SK-N-SH (cell line): Measurements from ENCODE around the gene PREPL.

Source experiments
- JUND ChIP-seq: IDR thresholded peaks from 2 replicates; pipeline ENCODE4 v1.4.0; 2012
- TF ChIP-seq, protein P1 (sequence below): fragments of 200-600 bp; sonication (generic); IDR thresholded peaks from 2 replicates; pipeline ENCODE4 v1.6.1; 2017; ENCODE audit warnings: antibody characterized with exemption, mild to moderate bottlenecking, moderate library complexity
- TF ChIP-seq, protein P2 (sequence below): fragments of 150-350 bp; IDR thresholded peaks from 2 replicates; pipeline ENCODE4 v1.6.1; 2016; ENCODE audit warnings: mild to moderate bottlenecking, low read depth, low read length
- TF ChIP-seq, protein P3 (sequence below): IDR thresholded peaks from 2 replicates; pipeline ENCODE4 v1.4.0; 2012; ENCODE audit warnings: low read depth, borderline replicate concordance
- TF ChIP-seq, protein P4 (sequence below): IDR thresholded peaks from 2 replicates; pipeline ENCODE4 v1.4.0; 2012; ENCODE audit warnings: low read depth, borderline replicate concordance

DNA sequence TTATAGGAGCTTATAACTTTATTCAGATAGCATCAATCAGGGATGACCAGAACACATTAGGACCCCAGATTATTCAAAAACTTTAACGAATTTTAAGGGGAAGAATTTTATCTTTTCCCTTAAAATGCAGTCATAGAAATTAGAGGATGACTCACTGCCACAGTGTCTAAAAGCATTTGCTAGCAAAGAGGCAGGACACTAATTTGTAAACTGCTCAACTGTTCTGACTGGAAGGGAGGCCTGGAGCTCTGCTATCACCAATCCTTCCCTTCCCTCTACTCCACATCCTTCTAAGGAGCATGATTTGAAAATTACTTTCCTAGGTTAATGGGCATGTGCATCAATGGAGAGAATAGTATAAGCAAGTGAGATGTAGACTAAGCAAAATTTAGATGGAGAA lies 40.5 kb downstream of the PREPL start:
- TF ChIP-seq JUND, result no peak
- TF ChIP-seq, protein P1, sequence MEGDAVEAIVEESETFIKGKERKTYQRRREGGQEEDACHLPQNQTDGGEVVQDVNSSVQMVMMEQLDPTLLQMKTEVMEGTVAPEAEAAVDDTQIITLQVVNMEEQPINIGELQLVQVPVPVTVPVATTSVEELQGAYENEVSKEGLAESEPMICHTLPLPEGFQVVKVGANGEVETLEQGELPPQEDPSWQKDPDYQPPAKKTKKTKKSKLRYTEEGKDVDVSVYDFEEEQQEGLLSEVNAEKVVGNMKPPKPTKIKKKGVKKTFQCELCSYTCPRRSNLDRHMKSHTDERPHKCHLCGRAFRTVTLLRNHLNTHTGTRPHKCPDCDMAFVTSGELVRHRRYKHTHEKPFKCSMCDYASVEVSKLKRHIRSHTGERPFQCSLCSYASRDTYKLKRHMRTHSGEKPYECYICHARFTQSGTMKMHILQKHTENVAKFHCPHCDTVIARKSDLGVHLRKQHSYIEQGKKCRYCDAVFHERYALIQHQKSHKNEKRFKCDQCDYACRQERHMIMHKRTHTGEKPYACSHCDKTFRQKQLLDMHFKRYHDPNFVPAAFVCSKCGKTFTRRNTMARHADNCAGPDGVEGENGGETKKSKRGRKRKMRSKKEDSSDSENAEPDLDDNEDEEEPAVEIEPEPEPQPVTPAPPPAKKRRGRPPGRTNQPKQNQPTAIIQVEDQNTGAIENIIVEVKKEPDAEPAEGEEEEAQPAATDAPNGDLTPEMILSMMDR, result no peak
- TF ChIP-seq, protein P2, sequence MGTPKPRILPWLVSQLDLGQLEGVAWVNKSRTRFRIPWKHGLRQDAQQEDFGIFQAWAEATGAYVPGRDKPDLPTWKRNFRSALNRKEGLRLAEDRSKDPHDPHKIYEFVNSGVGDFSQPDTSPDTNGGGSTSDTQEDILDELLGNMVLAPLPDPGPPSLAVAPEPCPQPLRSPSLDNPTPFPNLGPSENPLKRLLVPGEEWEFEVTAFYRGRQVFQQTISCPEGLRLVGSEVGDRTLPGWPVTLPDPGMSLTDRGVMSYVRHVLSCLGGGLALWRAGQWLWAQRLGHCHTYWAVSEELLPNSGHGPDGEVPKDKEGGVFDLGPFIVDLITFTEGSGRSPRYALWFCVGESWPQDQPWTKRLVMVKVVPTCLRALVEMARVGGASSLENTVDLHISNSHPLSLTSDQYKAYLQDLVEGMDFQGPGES, result no peak
- TF ChIP-seq, protein P3, sequence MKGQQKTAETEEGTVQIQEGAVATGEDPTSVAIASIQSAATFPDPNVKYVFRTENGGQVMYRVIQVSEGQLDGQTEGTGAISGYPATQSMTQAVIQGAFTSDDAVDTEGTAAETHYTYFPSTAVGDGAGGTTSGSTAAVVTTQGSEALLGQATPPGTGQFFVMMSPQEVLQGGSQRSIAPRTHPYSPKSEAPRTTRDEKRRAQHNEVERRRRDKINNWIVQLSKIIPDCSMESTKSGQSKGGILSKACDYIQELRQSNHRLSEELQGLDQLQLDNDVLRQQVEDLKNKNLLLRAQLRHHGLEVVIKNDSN, result no peak
- TF ChIP-seq, protein P4, sequence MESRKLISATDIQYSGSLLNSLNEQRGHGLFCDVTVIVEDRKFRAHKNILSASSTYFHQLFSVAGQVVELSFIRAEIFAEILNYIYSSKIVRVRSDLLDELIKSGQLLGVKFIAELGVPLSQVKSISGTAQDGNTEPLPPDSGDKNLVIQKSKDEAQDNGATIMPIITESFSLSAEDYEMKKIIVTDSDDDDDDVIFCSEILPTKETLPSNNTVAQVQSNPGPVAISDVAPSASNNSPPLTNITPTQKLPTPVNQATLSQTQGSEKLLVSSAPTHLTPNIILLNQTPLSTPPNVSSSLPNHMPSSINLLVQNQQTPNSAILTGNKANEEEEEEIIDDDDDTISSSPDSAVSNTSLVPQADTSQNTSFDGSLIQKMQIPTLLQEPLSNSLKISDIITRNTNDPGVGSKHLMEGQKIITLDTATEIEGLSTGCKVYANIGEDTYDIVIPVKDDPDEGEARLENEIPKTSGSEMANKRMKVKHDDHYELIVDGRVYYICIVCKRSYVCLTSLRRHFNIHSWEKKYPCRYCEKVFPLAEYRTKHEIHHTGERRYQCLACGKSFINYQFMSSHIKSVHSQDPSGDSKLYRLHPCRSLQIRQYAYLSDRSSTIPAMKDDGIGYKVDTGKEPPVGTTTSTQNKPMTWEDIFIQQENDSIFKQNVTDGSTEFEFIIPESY, result no peak
